Measurements from ENCODE around the gene DACT1.

DNA sequence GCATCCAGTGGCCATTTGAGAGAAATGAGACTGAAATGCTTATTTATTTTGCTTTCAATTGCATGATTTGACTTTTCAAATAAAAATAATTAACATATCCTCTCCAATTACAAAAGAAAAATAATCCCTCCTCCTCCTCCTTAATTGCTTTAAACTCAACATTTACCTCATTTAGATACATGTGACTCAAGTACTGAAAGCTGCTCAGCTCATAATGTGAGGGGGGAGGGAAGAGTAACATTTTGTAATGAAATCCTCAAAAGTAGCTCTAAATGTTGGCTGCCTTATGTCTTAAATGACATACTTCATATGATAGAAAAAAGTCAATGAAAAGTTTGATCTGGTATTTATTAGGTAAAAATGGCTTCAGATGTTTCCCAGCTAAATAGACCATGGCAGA is 29.0 kb downstream of the DACT1 start:
- TF ChIP-seq FOXA1 (IDR thresholded peaks at IDR 0.05), result no peak
- TF ChIP-seq SP1 (IDR thresholded peaks at IDR 0.05), result no peak
- no peak for TF ChIP-seq FOXM1 (IDR thresholded peaks at IDR 0.05; ENCODE audit: borderline replicate concordance)
- TF ChIP-seq, protein P1, sequence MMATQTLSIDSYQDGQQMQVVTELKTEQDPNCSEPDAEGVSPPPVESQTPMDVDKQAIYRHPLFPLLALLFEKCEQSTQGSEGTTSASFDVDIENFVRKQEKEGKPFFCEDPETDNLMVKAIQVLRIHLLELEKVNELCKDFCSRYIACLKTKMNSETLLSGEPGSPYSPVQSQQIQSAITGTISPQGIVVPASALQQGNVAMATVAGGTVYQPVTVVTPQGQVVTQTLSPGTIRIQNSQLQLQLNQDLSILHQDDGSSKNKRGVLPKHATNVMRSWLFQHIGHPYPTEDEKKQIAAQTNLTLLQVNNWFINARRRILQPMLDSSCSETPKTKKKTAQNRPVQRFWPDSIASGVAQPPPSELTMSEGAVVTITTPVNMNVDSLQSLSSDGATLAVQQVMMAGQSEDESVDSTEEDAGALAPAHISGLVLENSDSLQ (IDR thresholded peaks at IDR 0.05), result no peak
